ENCODE measurements around the gene BOLA2.
"Not testable (repeated sequence)": the region's sequence is repeated elsewhere in the genome, so short reads cannot be mapped to it uniquely, and the experiment has no call there.

Gene BOLA2

GRCh38 chr16:29454269-29454668 is at the start of gene BOLA2, which contains the start of gene SLX1B:
Gene BOLA2, minus strand, starts transcription at chr16:29454351. Its CDS starts 98 bp downstream, at chr16:29454253.
Gene SLX1B, plus strand, starts transcription at chr16:29454533.
- DNase-seq = not testable (repeated sequence)

- not testable (repeated sequence) for DNase-seq
Measured at GRCh38 chr16:29482276-29482675, 28.1 kb upstream of the BOLA2 start.

GRCh38 chr16:29472065-29472464 is 17.9 kb upstream of the BOLA2 start:
- DNase-seq = not testable (repeated sequence)

GRCh38 chr16:29469660-29470059 is 15.5 kb upstream of the BOLA2 start:
- not testable (repeated sequence) for DNase-seq

- DNase-seq = not testable (repeated sequence)
Measured at GRCh38 chr16:29467654-29468366, 13.7 kb upstream of the BOLA2 start.

GRCh38 chr16:29466904-29467303 is 12.8 kb upstream of the BOLA2 start:
- not testable (repeated sequence) for DNase-seq

GRCh38 chr16:29465985-29466824 is 12.1 kb upstream of the BOLA2 start:
- DNase-seq = not testable (repeated sequence)

- not testable (repeated sequence) for DNase-seq
Measured at GRCh38 chr16:29460647-29461030, 6.5 kb upstream of the BOLA2 start.

GRCh38 chr16:29459706-29460646 is 5.8 kb upstream of the BOLA2 start, which contains the start of gene SULT1A4:
Gene SULT1A4, plus strand, starts transcription at chr16:29459913. Its CDS starts 1,473 bp downstream, at chr16:29461386.
- DNase-seq = not testable (repeated sequence)

- DNase-seq = not testable (repeated sequence)
Measured at GRCh38 chr16:29457660-29458059, 3.5 kb upstream of the BOLA2 start.

- DNase-seq = not testable (repeated sequence)
Measured at GRCh38 chr16:29454828-29455227, 677 bp upstream of the BOLA2 start.

GRCh38 chr16:29453754-29454153 is 397 bp downstream of the BOLA2 start:
- not testable (repeated sequence) for DNase-seq

GRCh38 chr16:29425390-29425789 is 28.8 kb downstream of the BOLA2 start:
- DNase-seq = not testable (repeated sequence)

GRCh38 chr16:29423587-29423986 is 30.6 kb downstream of the BOLA2 start:
- not testable (repeated sequence) for DNase-seq

GRCh38 chr16:29405249-29405648 is 48.9 kb downstream of the BOLA2 start:
- not testable (repeated sequence) for DNase-seq
